SK-N-SH treated with all-trans-retinoic acid at 6 μM for 48 hours (cell line): ENCODE results near the gene RAB31.

Experiments used
- ARNTL ChIP-seq: fragments of 450-650 bp; formaldehyde crosslinking; IDR thresholded peaks from 2 replicates; pipeline ENCODE4 v1.5.0; 2020; ENCODE audit warnings: low read depth, mild to moderate bottlenecking, moderate library complexity, borderline replicate concordance
- BACH2 ChIP-seq: fragments of 250-450 bp; sonication (Bioruptor Pico); IDR thresholded peaks from 2 replicates; pipeline ENCODE4 v1.9.0; 2021; ENCODE audit warnings: mild to moderate bottlenecking, borderline replicate concordance
- ESRRG ChIP-seq: fragments of 250-450 bp; sonication (Bioruptor Pico); IDR thresholded peaks from 2 replicates; pipeline ENCODE4 v1.6.1; 2021; ENCODE audit warnings: mild to moderate bottlenecking
- PPARA ChIP-seq: fragments of 250-450 bp; sonication (Bioruptor Pico); IDR thresholded peaks from 2 replicates; pipeline ENCODE4 v1.5.0; 2020; ENCODE audit warnings: mild to moderate bottlenecking, borderline replicate concordance
- RARB ChIP-seq: fragments of 250-450 bp; sonication (Bioruptor Pico); IDR thresholded peaks from 2 replicates; pipeline ENCODE4 v1.8.0; 2021; ENCODE audit warnings: mild to moderate bottlenecking, moderate library complexity
- SNAI2 ChIP-seq: fragments of 250-450 bp; sonication (Bioruptor Pico); IDR thresholded peaks from 2 replicates; pipeline ENCODE4 v1.5.0; 2020; ENCODE audit warnings: mild to moderate bottlenecking, moderate library complexity
- ZFP3 ChIP-seq: fragments of 250-450 bp; sonication (Bioruptor Pico); IDR thresholded peaks from 2 replicates; pipeline ENCODE4 v1.5.0; 2020; ENCODE audit warnings: mild to moderate bottlenecking, moderate library complexity
- ZNF8 ChIP-seq: fragments of 450-650 bp; formaldehyde crosslinking; IDR thresholded peaks from 2 replicates; pipeline ENCODE4 v1.5.0; 2020; ENCODE audit warnings: mild to moderate bottlenecking, moderate library complexity
- TF ChIP-seq, protein P1 (sequence below): fragments of 250-450 bp; sonication (Bioruptor Pico); IDR thresholded peaks from 2 replicates; pipeline ENCODE4 v1.8.0; 2020; ENCODE audit warnings: mild to moderate bottlenecking, moderate library complexity, borderline replicate concordance
- TF ChIP-seq, protein P2 (sequence below): fragments of 250-450 bp; sonication (Bioruptor Pico); IDR thresholded peaks from 2 replicates; pipeline ENCODE4 v1.5.1; 2020; ENCODE audit warnings: low read depth, mild to moderate bottlenecking, moderate library complexity

DNA sequence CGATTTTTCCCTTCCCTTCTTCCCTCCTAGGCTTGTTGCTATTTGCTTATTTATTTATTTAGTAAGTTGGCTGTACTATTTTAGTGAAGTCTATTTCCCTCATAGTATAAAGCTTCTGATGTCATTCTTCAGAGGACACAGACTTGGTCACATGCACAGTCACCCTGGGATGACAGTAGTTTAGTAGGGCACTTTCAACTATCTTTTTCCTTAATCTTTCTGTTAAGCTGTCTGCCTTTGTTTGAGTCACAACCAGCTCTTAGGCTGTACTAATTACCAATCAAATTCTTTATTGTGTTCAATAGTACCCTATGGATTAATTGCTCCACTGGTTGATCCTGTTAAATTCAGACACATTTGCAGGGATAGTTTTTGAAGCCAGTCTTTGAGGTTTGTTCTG lies 26.9 kb upstream of the RAB31 start:
- no peak for TF ChIP-seq ZNF8 (CRISPR knock-in tag)
- no peak for TF ChIP-seq ZFP3 (CRISPR knock-in tag)
- no peak for TF ChIP-seq SNAI2 (CRISPR knock-in tag)
- TF ChIP-seq, protein P1, sequence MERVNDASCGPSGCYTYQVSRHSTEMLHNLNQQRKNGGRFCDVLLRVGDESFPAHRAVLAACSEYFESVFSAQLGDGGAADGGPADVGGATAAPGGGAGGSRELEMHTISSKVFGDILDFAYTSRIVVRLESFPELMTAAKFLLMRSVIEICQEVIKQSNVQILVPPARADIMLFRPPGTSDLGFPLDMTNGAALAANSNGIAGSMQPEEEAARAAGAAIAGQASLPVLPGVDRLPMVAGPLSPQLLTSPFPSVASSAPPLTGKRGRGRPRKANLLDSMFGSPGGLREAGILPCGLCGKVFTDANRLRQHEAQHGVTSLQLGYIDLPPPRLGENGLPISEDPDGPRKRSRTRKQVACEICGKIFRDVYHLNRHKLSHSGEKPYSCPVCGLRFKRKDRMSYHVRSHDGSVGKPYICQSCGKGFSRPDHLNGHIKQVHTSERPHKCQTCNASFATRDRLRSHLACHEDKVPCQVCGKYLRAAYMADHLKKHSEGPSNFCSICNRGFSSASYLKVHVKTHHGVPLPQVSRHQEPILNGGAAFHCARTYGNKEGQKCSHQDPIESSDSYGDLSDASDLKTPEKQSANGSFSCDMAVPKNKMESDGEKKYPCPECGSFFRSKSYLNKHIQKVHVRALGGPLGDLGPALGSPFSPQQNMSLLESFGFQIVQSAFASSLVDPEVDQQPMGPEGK (CRISPR knock-in tag), result no peak
- no peak for TF ChIP-seq ESRRG (CRISPR knock-in tag)
- no peak for TF ChIP-seq PPARA (CRISPR knock-in tag)
- TF ChIP-seq RARB (CRISPR knock-in tag), result no peak
- TF ChIP-seq, protein P2, sequence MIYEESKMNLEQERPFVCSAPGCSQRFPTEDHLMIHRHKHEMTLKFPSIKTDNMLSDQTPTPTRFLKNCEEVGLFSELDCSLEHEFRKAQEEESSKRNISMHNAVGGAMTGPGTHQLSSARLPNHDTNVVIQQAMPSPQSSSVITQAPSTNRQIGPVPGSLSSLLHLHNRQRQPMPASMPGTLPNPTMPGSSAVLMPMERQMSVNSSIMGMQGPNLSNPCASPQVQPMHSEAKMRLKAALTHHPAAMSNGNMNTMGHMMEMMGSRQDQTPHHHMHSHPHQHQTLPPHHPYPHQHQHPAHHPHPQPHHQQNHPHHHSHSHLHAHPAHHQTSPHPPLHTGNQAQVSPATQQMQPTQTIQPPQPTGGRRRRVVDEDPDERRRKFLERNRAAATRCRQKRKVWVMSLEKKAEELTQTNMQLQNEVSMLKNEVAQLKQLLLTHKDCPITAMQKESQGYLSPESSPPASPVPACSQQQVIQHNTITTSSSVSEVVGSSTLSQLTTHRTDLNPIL (CRISPR knock-in tag), result no peak
- TF ChIP-seq ARNTL (CRISPR knock-in tag), result no peak
- no peak for TF ChIP-seq BACH2 (CRISPR knock-in tag)
